WERI-Rb-1 (cell line): ENCODE data around the gene ERP27.

Experiments used
- DNase-seq: peaks from one replicate; pipeline ENCODE4 v3.0.0-alpha.2; 2020
- H3K27ac ChIP-seq: fragments of 250-450 bp; sonication (Bioruptor Pico); 2 replicates; pipeline ENCODE4 v1.5.1; 2020; ENCODE audit warnings: mild to moderate bottlenecking, moderate library complexity
- H3K27me3 ChIP-seq: fragments of 250-450 bp; sonication (Bioruptor Pico); 2 replicates; pipeline ENCODE4 v1.5.1; 2021; ENCODE audit warnings: mild to moderate bottlenecking, low read depth, moderate library complexity; ENCODE audit not compliant: insufficient read depth, severe bottlenecking
- H3K36me3 ChIP-seq: fragments of 250-450 bp; sonication (Bioruptor Pico); 2 replicates; pipeline ENCODE4 v1.5.1; 2020; ENCODE audit warnings: mild to moderate bottlenecking, moderate library complexity
- H3K4me3 ChIP-seq: 2 replicates; pipeline ENCODE4 v1.5.1; 2011; ENCODE audit warnings: low read depth, mild to moderate bottlenecking, control low read depth, low read length
- H3K9me3 ChIP-seq: fragments of 250-450 bp; sonication (Bioruptor Pico); 2 replicates; pipeline ENCODE4 v1.5.1; 2021; ENCODE audit warnings: mild to moderate bottlenecking, moderate library complexity; ENCODE audit not compliant: severe bottlenecking
- CTCF ChIP-seq: IDR thresholded peaks from 2 replicates; pipeline ENCODE4 v1.5.1; 2011; ENCODE audit warnings: low read depth, mild to moderate bottlenecking, control low read depth, inconsistent platforms, low read length

Gene ERP27

GRCh38 chr12:14900521-14901227, 37.7 kb downstream of the ERP27 start:
- Histone ChIP-seq H3K27ac (no peak overlapping the region), H3K36me3 (no peaks in the 10 kb centered on the region), H3K27me3 (no peaks in the 10 kb centered on the region), H3K4me3 (no peak overlapping the region), H3K9me3 (no peaks in the 10 kb centered on the region)
- no peak for DNase-seq
- TF ChIP-seq CTCF: no peak

- no peaks in the 10 kb centered on the region for H3K27me3 ChIP-seq
- TF ChIP-seq CTCF: no peak
- peak overlapping the region; percentile 67 for H3K27ac ChIP-seq
- H3K36me3 ChIP-seq: no peaks in the 10 kb centered on the region
- peak overlapping the region; percentile 12; the same call in 1 of the 2 replicates for H3K4me3 ChIP-seq
- DNase-seq: no peak
- H3K9me3 ChIP-seq: no peaks in the 10 kb centered on the region
Observed at GRCh38 chr12:14896521-14897169, 41.7 kb downstream of the ERP27 start.

GRCh38 chr12:14893506-14894250, 44.7 kb downstream of the ERP27 start:
- H3K9me3 ChIP-seq: no peaks in the 10 kb centered on the region
- no peak overlapping the region for H3K27ac ChIP-seq
- H3K36me3 ChIP-seq: no peaks in the 10 kb centered on the region
- TF ChIP-seq CTCF: no peak
- H3K27me3 ChIP-seq: no peaks in the 10 kb centered on the region
- no peak for DNase-seq
- H3K4me3 ChIP-seq: no peak overlapping the region

- Histone ChIP-seq H3K4me3 (no peak overlapping the region), H3K9me3 (no peaks in the 10 kb centered on the region), H3K36me3 (no peaks in the 10 kb centered on the region), H3K27me3 (no peaks in the 10 kb centered on the region), H3K27ac (no peak overlapping the region)
- TF ChIP-seq CTCF: peak; percentile 54
- peak; percentile 49 for DNase-seq
Observed at GRCh38 chr12:14892726-14893505, 45.4 kb downstream of the ERP27 start.

- H3K27me3 ChIP-seq: no peaks in the 10 kb centered on the region
Observed at GRCh38 chr12:14890701-14891100, 47.6 kb downstream of the ERP27 start.

More at GRCh38 chr12:14890701-14891100, 47.6 kb downstream of the ERP27 start:
- TF ChIP-seq CTCF: no peak
- H3K27ac ChIP-seq: no peak overlapping the region
- no peaks in the 10 kb centered on the region for H3K36me3 ChIP-seq
- DNase-seq: no peak
- no peak overlapping the region for H3K4me3 ChIP-seq
- H3K9me3 ChIP-seq: peaks cover 4% of the 10 kb centered on the region
